GM23338 (cell line): ENCODE data around the gene STAT5B.
"Not testable (repeated sequence)": the region's sequence is repeated elsewhere in the genome, so short reads cannot be mapped to it uniquely, and the experiment has no call there.

ENCODE experiments used
- EZH2phosphoT487 ChIP-seq: fragments of 200-600 bp; sonication (generic); IDR thresholded peaks from one replicate; pipeline ENCODE4 v1.8.1; 2018; ENCODE audit warnings: antibody characterized with exemption; ENCODE audit not compliant: unreplicated experiment
- POLR2AphosphoS5 ChIP-seq: IDR thresholded peaks from 2 replicates; pipeline ENCODE4 v1.6.1; 2016; ENCODE audit warnings: antibody characterized with exemption, low read depth
- TF ChIP-seq, protein P1 (sequence below), 2 experiments: fragments of 200-600 bp in 1 of 2; sonication (generic) in 1 of 2; conservative IDR thresholded peaks; 2 replicates each; pipeline versions ENCODE4 v1.5.1 to v1.6.1; 2016 to 2017; ENCODE audit warnings: antibody characterized with exemption in 2 of 2, low read depth in 2 of 2, mild to moderate bottlenecking in 2 of 2, moderate library complexity in 1 of 2

DNA sequence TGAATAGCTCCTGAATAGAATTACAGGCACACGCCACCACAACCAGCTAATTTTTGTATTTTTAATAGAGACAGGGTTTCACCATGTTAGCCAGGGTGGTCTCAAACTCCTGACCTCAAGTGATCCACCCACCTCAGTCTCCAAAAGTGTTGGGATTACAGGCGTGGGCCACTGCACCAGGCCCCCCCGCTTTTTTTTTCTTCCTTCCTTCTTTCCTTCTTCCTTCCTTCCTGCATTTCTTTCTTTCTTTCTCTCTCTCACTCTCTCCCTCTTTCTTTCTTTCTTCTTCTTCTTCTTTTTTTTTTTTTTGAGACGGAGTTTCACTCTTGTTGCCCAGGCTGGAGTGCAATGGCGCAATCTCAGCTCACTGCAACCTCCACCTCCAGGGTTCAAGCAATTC, 90.0 kb downstream of the STAT5B start:
- TF ChIP-seq, protein P1, sequence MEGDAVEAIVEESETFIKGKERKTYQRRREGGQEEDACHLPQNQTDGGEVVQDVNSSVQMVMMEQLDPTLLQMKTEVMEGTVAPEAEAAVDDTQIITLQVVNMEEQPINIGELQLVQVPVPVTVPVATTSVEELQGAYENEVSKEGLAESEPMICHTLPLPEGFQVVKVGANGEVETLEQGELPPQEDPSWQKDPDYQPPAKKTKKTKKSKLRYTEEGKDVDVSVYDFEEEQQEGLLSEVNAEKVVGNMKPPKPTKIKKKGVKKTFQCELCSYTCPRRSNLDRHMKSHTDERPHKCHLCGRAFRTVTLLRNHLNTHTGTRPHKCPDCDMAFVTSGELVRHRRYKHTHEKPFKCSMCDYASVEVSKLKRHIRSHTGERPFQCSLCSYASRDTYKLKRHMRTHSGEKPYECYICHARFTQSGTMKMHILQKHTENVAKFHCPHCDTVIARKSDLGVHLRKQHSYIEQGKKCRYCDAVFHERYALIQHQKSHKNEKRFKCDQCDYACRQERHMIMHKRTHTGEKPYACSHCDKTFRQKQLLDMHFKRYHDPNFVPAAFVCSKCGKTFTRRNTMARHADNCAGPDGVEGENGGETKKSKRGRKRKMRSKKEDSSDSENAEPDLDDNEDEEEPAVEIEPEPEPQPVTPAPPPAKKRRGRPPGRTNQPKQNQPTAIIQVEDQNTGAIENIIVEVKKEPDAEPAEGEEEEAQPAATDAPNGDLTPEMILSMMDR (conservative IDR thresholded peaks at IDR 0.05; ENCODE audit: low read depth in 2 of 2) = not testable (repeated sequence)
- TF ChIP-seq POLR2AphosphoS5, EZH2phosphoT487: not testable (repeated sequence)
